Measurements from ENCODE around the gene ADAM12. TPM values are rescaled to one million over a fixed set of nuclear protein-coding genes. Genes with fewer than 3 reads are reported as not detected.
"Not testable (repeated sequence)": the region's sequence is repeated elsewhere in the genome, so short reads cannot be mapped to it uniquely, and the experiment has no call there.

The ADAM12 gene
- total and polyA plus RNA-seq, 5 experiments from 2014 or later: 0.49 TPM; not detected in 4

- Mint-ChIP-seq H3K27ac (no peak overlapping the region), H3K4me1 (peaks cover 0 to 1% (median 0%) of the 10 kb centered on the region in 4 donors), H3K9me3 (peaks cover 0 to 10% (median 5%) of the 10 kb centered on the region in 9 donors), H3K36me3 (no peaks in the 10 kb centered on the region), H3K27me3 (peaks cover 2 to 17% (median 9%) of the 10 kb centered on the region in 5 donors), H3K4me3 (no peak overlapping the region)
- no peak for DNase-seq
- ATAC-seq: no peak
- POLR2A ChIA-PET: no interaction called here
Observed at GRCh38 chr10:126256864-126257263, 131.4 kb downstream of the ADAM12 start.

- DNase-seq (no peak), ATAC-seq (no peak)
- Mint-ChIP-seq H3K27me3 (peaks cover 0 to 17% (median 9%) of the 10 kb centered on the region in 5 donors), H3K9me3 (peaks cover 0 to 18% (median 6%) of the 10 kb centered on the region in 9 donors), H3K4me3 (no peak overlapping the region), H3K4me1 (peaks cover 0 to 1% (median 0%) of the 10 kb centered on the region in 4 donors), H3K27ac (no peak overlapping the region), H3K36me3 (no peaks in the 10 kb centered on the region)
- POLR2A ChIA-PET: no interaction called here
Observed at GRCh38 chr10:126255313-126255712, 133.0 kb downstream of the ADAM12 start.

DNA sequence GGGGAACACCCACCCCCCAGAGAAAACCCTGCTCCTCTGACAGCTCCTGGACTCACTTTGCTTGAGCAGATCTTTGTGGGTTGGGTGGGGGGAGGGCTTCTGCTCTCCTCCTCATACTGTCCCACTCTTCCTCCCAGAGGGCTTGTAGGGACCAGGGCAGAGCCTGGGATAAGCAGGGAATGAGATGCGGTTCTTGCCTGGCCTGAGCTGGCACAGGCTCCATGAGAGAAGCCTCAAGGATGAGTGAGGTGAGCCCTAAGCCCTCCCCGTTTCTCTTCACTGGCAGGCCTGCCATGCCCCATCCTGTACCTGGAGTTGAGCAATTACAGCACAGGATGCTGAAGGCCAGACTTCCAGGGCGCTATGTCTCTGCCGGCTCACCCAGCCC is 134.7 kb downstream of the ADAM12 start:
- DNase-seq: no peak
- Mint-ChIP-seq H3K27ac (no peak overlapping the region), H3K27me3 (peaks cover 0 to 17% (median 9%) of the 10 kb centered on the region in 5 donors), H3K4me3 (no peak overlapping the region), H3K9me3 (peaks cover 0 to 18% (median 6%) of the 10 kb centered on the region in 9 donors), H3K36me3 (no peaks in the 10 kb centered on the region), H3K4me1 (peaks cover 0 to 1% (median 0%) of the 10 kb centered on the region in 4 donors)
- POLR2A ChIA-PET: no interaction called here
- ATAC-seq: no peak

GRCh38 chr10:126252884-126253610 is 135.2 kb downstream of the ADAM12 start:
- Mint-ChIP-seq H3K36me3 (no peaks in the 10 kb centered on the region), H3K27ac (no peak overlapping the region), H3K9me3 (peaks cover 0 to 18% (median 6%) of the 10 kb centered on the region in 9 donors), H3K4me1 (peaks cover 0 to 1% (median 0%) of the 10 kb centered on the region in 4 donors), H3K4me3 (no peak overlapping the region), H3K27me3 (peaks cover 0 to 17% (median 9%) of the 10 kb centered on the region in 5 donors)
- POLR2A ChIA-PET: no interaction called here
- no peak for ATAC-seq
- no peak for DNase-seq

GRCh38 chr10:126251778-126252407 is 136.4 kb downstream of the ADAM12 start:
- peaks cover 0 to 1% (median 0%) of the 10 kb centered on the region in 4 donors for H3K4me1 Mint-ChIP-seq
- ATAC-seq (no peak), DNase-seq (no peak)
- H3K27ac Mint-ChIP-seq: no peak overlapping the region
- H3K4me3 Mint-ChIP-seq: no peak overlapping the region
- H3K36me3 Mint-ChIP-seq: no peaks in the 10 kb centered on the region
- H3K9me3 Mint-ChIP-seq: peaks cover 0 to 18% (median 5%) of the 10 kb centered on the region in 9 donors
- POLR2A ChIA-PET: no interaction called here
- peaks cover 0 to 17% (median 9%) of the 10 kb centered on the region in 5 donors for H3K27me3 Mint-ChIP-seq

DNA sequence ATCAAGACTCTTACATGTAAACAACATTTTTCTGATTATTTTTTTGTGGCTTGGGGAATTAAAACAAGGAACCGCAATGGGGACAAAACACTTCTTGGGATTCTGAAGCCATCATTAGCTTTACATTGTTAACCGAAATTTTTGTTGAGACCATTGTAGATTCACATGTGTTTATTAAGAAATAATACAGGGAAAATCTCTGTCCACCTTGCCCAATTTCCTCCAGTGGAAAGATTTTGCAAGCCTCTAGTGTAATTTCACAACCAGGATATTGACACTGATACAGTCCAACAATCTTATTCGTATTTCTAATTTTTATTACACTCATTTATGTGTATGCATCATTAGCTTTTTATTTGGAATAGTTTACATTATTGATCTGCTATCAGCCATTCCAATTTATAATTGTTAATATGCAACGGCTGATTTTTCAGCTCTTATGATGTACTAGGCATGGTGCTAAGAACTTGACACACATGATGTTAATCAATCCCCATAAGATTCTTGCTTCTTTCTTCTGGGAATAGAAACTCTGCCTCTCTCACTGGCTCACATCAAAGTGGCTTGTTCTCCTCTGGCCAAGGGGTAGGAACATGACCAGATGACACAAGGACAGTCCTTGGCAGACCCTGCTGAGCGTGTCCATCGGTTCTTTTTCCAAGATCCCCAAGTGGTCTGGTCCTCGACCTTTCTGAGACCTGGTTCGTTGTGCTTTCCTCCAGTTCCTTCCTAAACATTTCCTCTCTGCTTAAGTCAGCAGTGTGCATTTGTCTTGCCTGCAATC is 137.6 kb downstream of the ADAM12 start:
- no peak overlapping the region for H3K4me3 Mint-ChIP-seq
- no peak for DNase-seq

DNA sequence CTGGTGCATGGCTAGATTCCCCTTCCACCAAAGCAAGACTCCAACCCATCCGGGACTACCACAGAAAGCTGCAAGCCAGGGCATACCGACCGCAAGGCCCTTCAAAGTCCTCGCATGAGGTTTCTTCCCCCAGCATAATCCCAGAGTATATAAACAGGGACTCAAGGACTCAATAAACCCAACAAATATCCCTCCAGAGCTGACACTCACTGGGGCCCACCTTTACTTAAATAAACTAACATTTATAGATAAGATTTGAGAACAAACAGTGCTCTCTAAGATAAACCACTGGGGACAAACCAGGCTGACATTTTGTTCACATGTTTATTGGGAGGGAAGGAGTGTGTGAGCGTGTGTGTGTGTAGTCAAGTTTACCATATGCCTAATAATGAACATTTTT is 138.2 kb downstream of the ADAM12 start:
- H3K27me3 Mint-ChIP-seq: peaks cover 0 to 10% (median 4%) of the 10 kb centered on the region in 5 donors
- H3K4me3 Mint-ChIP-seq: no peak overlapping the region
- H3K27ac Mint-ChIP-seq: no peak overlapping the region
- POLR2A ChIA-PET: no interaction called here
- no peak for ATAC-seq
- H3K36me3 Mint-ChIP-seq: no peaks in the 10 kb centered on the region
- peaks cover 0 to 18% (median 5%) of the 10 kb centered on the region in 9 donors for H3K9me3 Mint-ChIP-seq
- no peak for DNase-seq
- no peaks in the 10 kb centered on the region for H3K4me1 Mint-ChIP-seq

More for the DNA sequence above, 137.6 kb downstream of the ADAM12 start:
- no peaks in the 10 kb centered on the region for H3K36me3 Mint-ChIP-seq
- H3K27ac Mint-ChIP-seq: no peak overlapping the region
- peaks cover 0 to 16% (median 8%) of the 10 kb centered on the region in 5 donors for H3K27me3 Mint-ChIP-seq
- H3K4me1 Mint-ChIP-seq: peaks cover 0 to 1% (median 0%) of the 10 kb centered on the region in 4 donors
- ATAC-seq: no peak
- POLR2A ChIA-PET: no interaction called here
- H3K9me3 Mint-ChIP-seq: peaks cover 0 to 18% (median 5%) of the 10 kb centered on the region in 9 donors

GRCh38 chr10:126247446-126247975 is 140.8 kb downstream of the ADAM12 start:
- Mint-ChIP-seq H3K27ac (no peak overlapping the region), H3K36me3 (no peaks in the 10 kb centered on the region), H3K27me3 (peaks cover 0 to 1% (median 0%) of the 10 kb centered on the region in 5 donors), H3K9me3 (peaks cover 0 to 17% (median 4%) of the 10 kb centered on the region in 9 donors), H3K4me1 (no peaks in the 10 kb centered on the region), H3K4me3 (no peak overlapping the region)
- POLR2A ChIA-PET: no interaction called here
- DNase-seq: no peak
- no peak for ATAC-seq

- ATAC-seq, H3K36me3 Mint-ChIP-seq, H3K4me3 Mint-ChIP-seq, POLR2A ChIA-PET, H3K4me1 Mint-ChIP-seq, H3K9me3 Mint-ChIP-seq, H3K27me3 Mint-ChIP-seq, H3K27ac Mint-ChIP-seq, DNase-seq: not testable (repeated sequence)
Observed at GRCh38 chr10:126246396-126246795, 141.9 kb downstream of the ADAM12 start.

- ATAC-seq: no peak
- POLR2A ChIA-PET: no interaction called here
- H3K9me3 Mint-ChIP-seq: no peaks in the 10 kb centered on the region
Observed at GRCh38 chr10:126245501-126245900, 142.8 kb downstream of the ADAM12 start.

DNA sequence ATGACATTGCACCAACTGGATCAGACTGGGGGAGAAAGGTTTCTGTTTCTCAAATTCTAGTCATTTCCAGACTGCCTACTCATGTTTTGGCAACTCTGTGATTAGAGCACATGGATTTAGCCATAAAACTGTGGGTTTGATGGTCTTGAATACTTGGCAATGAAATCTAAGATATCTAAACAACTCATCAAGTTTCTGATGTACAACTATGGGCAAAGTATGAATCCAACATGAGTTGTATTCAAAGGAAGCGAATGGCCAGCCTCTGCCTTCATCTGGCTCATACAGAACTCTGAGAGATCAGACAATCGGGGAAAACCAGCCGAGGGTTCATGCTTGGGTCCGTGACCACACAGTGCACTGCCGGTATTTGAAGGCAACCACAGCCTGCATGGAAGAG is 144.3 kb downstream of the ADAM12 start:
- DNase-seq (no peak), ATAC-seq (no peak)
- POLR2A ChIA-PET: interaction anchor here (0.5 kb wide), 1 partner anchor 555 kb away, joined by 5 read pairs; no protein-coding TSS in a partner anchor
- no peaks in the 10 kb centered on the region for H3K4me1 Mint-ChIP-seq
- no peak overlapping the region for H3K27ac Mint-ChIP-seq
- no peak overlapping the region for H3K4me3 Mint-ChIP-seq
- peaks cover 0 to 8% (median 2%) of the 10 kb centered on the region in 5 donors for H3K27me3 Mint-ChIP-seq
- H3K9me3 Mint-ChIP-seq: no peaks in the 10 kb centered on the region
- H3K36me3 Mint-ChIP-seq: no peaks in the 10 kb centered on the region

More at GRCh38 chr10:126245501-126245900, 142.8 kb downstream of the ADAM12 start:
- no peak for DNase-seq
- Mint-ChIP-seq H3K36me3 (no peaks in the 10 kb centered on the region), H3K4me1 (no peaks in the 10 kb centered on the region), H3K27me3 (peaks cover 0 to 8% (median 2%) of the 10 kb centered on the region in 5 donors), H3K27ac (no peak overlapping the region), H3K4me3 (no peak overlapping the region)

GRCh38 chr10:126243306-126243705 is 145.0 kb downstream of the ADAM12 start:
- Mint-ChIP-seq H3K4me3 (no peak overlapping the region), H3K9me3 (peaks cover 0 to 3% (median 0%) of the 10 kb centered on the region in 9 donors), H3K27me3 (peaks cover 0 to 8% (median 2%) of the 10 kb centered on the region in 5 donors), H3K27ac (no peak overlapping the region), H3K4me1 (no peaks in the 10 kb centered on the region), H3K36me3 (no peaks in the 10 kb centered on the region)
- no peak for DNase-seq
- no peak for ATAC-seq
- POLR2A ChIA-PET: no interaction called here
